ENCODE data around the gene CXXC5.

DNA sequence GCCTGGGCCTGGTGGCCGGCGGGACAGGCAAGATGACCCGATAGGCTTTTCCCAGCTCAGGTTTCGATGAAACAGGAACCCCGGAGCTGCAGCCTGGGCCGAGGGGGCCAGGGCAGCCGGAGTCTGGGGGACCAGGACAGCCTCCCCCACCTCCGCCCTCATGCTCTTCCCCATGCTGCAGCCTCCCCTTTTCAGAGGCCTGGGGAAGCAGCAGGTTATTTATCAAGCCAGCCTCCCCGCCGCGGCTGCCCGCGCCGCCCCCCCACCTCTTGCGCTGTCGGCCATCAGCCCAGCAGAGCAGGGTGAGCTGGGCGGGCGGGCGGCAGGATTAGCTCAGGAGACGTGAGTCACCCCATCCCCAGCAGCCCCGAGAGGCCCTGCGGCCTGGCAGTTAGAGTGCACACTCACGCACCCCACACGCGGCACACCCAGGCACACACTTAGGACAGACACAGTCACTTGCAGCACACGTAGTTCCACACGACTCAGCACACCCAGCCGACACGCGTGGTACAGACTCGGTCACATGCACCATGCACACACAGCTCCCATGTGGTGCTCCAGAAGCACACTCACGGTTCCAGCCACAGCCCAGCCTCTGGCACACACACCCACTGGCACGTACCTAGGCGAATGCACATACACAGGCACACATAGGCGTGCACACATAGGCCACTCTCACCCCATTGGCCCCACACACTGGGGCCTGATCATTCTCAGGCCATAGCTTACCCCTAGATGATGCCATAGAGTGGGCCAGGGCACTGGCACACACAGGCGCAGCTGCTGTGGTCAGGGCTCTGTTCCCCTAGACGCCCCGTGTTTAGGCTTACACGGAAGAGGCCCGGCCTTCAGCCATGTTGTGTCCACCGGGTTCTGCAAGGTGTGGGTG lies 13.0 kb downstream of the CXXC5 start:
- TF ChIP-seq CTCF (IDR thresholded peaks at IDR 0.05): no peak
- TF ChIP-seq POLR2A (IDR thresholded peaks at IDR 0.05): no peak

Measured in right lobe of liver (tissue), 4 donors.